Testis (tissue), 3 donors: ENCODE results near the gene ADNP2. TPM values are rescaled to one million over a fixed set of nuclear protein-coding genes. Genes with fewer than 3 reads are reported as not detected.
A peak's percentile ranks its signal among the peaks of the same experiment; 100 is the strongest.

Experiments used
- DNase-seq: peaks from one replicate; pipeline ENCODE4 v3.0.0-alpha.2; 2019
- H3K27ac ChIP-seq, 2 donors: fragments of 200-600 bp; sonication (generic); one replicate each; pipeline ENCODE4 v1.5.1; 2019
- H3K27me3 ChIP-seq: fragments of 200-600 bp; sonication (generic); one replicate; pipeline ENCODE4 v1.5.1; 2019
- H3K36me3 ChIP-seq: fragments of 200-600 bp; sonication (generic); one replicate; pipeline ENCODE4 v1.5.1; 2017; ENCODE audit warnings: low read depth; ENCODE audit errors: missing control alignments
- H3K4me1 ChIP-seq: fragments of 200-600 bp; sonication (generic); one replicate; pipeline ENCODE4 v1.5.1; 2019
- H3K4me3 ChIP-seq, 2 donors: fragments of 200-600 bp; sonication (generic); one replicate each; pipeline ENCODE4 v1.5.1; 2017 to 2019
- H3K9me3 ChIP-seq: fragments of 200-600 bp; sonication (generic); one replicate; pipeline ENCODE4 v1.5.1; 2017
- CTCF ChIP-seq, 3 experiments: fragments of 450-650 bp in 2 of 3; fragments of 200-600 bp in 1 of 3; sonication (generic) in 1 of 3; IDR thresholded peaks; one replicate each; pipeline ENCODE4 v1.5.1; 2016 to 2019; ENCODE audit warnings: antibody characterized with exemption in 3 of 3, mild to moderate bottlenecking in 2 of 3, moderate library complexity in 1 of 3
- POLR2A ChIP-seq: fragments of 450-650 bp; IDR thresholded peaks from one replicate; pipeline ENCODE4 v1.6.1; 2017; ENCODE audit warnings: antibody characterized with exemption, mild to moderate bottlenecking, moderate library complexity
- WGBS, 2 donors: methylation state at CpG; one replicate each; pipeline ENCODE4 v1.1.5; 2018; 5-methylcytosine and 5-hydroxymethylcytosine counted together
- intact Hi-C: fragments of 100-400 bp; cut with DNase I; formaldehyde crosslinking; loops from one replicate; pipeline ENCODE4 v1.15.1; 2023; ENCODE audit warnings: low total_unique reads
- polyA plus RNA-seq: library from polyadenylated mRNA; stranded (reverse); fragments of 350-450 nt; fragmentation: Illumina TruSeq; extraction: RNeasy Lipid Tissue Mini Kit (QIAGEN cat#74804); gene quantifications from one replicate; pipeline ENCODE4 v1.2.3, GENCODE V29; 2014; ENCODE audit warnings: low read depth, low replicate concordance; ENCODE audit not compliant: insufficient read depth
- total RNA-seq, 2 donors: library from RNA; depleted of rRNA; stranded (reverse); fragments of >200 nt; gene quantifications; one replicate each; pipeline ENCODE4 v1.2.3, GENCODE V29; 2016

The ADNP2 gene
- total and polyA plus RNA-seq, 3 donors from 2014 or later, result 50.0 to 57.7 (median 56.8) TPM

- Histone ChIP-seq H3K27ac (peak overlapping the region; percentile 69 to 93), H3K4me1 (peaks cover 18% of the 10 kb centered on the region), H3K4me3 (peak overlapping the region; percentile 76 to 85), H3K9me3 (no peaks in the 10 kb centered on the region), H3K36me3 (no peaks in the 10 kb centered on the region), H3K27me3 (no peaks in the 10 kb centered on the region)
- no peak for TF ChIP-seq POLR2A
- no peak for TF ChIP-seq CTCF (IDR thresholded peaks at IDR 0.05)
- DNase-seq, result peak; percentile 70
- intact Hi-C loops, result no loop called here
- WGBS, 2 donors, result 0 to 1% methylated on average over 29 to 34 of the region's 34 CpGs
These were observed 615 bp downstream of the ADNP2 start for GRCh38 chr18:80109676-80110078.

GRCh38 chr18:80112624-80113248 lies 3.7 kb downstream of the ADNP2 start:
- no peak overlapping the region for H3K4me3 ChIP-seq
- no peaks in the 10 kb centered on the region for H3K27me3 ChIP-seq
- TF ChIP-seq CTCF (IDR thresholded peaks at IDR 0.05) (no peak), POLR2A (no peak)
- 6 to 11% methylated on average over 1 of the region's 1 CpG for WGBS, 2 donors
- intact Hi-C loops, result no loop called here
- H3K36me3 ChIP-seq, result no peaks in the 10 kb centered on the region
- H3K27ac ChIP-seq, result no peak overlapping the region
- peak; percentile 36 for DNase-seq
- H3K4me1 ChIP-seq, result peaks cover 18% of the 10 kb centered on the region
- H3K9me3 ChIP-seq, result no peaks in the 10 kb centered on the region

GRCh38 chr18:80115035-80115434 lies 6.0 kb downstream of the ADNP2 start:
- 83 to 89% methylated on average over 4 of the region's 4 CpGs for WGBS, 2 donors
- Histone ChIP-seq H3K9me3 (no peaks in the 10 kb centered on the region), H3K4me1 (peaks cover 18% of the 10 kb centered on the region), H3K36me3 (no peaks in the 10 kb centered on the region), H3K4me3 (no peak overlapping the region), H3K27ac (no peak overlapping the region), H3K27me3 (no peaks in the 10 kb centered on the region)
- DNase-seq, result no peak
- intact Hi-C loops, result no loop called here
- no peak for TF ChIP-seq POLR2A
- TF ChIP-seq CTCF (IDR thresholded peaks at IDR 0.05), result no peak

- no peak for TF ChIP-seq CTCF (IDR thresholded peaks at IDR 0.05)
- TF ChIP-seq POLR2A, result no peak
- Histone ChIP-seq H3K9me3 (no peaks in the 10 kb centered on the region), H3K36me3 (no peaks in the 10 kb centered on the region), H3K4me1 (no peaks in the 10 kb centered on the region), H3K27me3 (no peaks in the 10 kb centered on the region), H3K4me3 (no peak overlapping the region), H3K27ac (no peak overlapping the region)
- intact Hi-C loops, result no loop called here
- no peak for DNase-seq
- 88 to 93% methylated on average over 6 of the region's 6 CpGs for WGBS, 2 donors
These were observed 10.0 kb downstream of the ADNP2 start for GRCh38 chr18:80119111-80119510.

- Histone ChIP-seq H3K36me3 (no peaks in the 10 kb centered on the region), H3K27ac (no peak overlapping the region), H3K9me3 (no peaks in the 10 kb centered on the region), H3K27me3 (no peaks in the 10 kb centered on the region), H3K4me3 (no peak overlapping the region), H3K4me1 (no peaks in the 10 kb centered on the region)
- DNase-seq, result no peak
- intact Hi-C loops, result no loop called here
- 0 to 76% methylated on average over 1 of the region's 1 CpG for WGBS, 2 donors
- TF ChIP-seq POLR2A, result no peak
- no peak for TF ChIP-seq CTCF (IDR thresholded peaks at IDR 0.05)
These were observed 11.9 kb downstream of the ADNP2 start for GRCh38 chr18:80120932-80121331.
